RWPE2 (cell line): ENCODE data around the gene APLP2.

Source experiments
- ATAC-seq: fragments of 200-7000 bp; cut with Tn5 transposase; 3 replicates; pipeline ENCODE4 v1.9.1; 2021; ENCODE audit warnings: low read depth
- DNase-seq: peaks from one replicate; pipeline ENCODE4 v3.0.0-alpha.2; 2020; ENCODE audit warnings: low spot score
- H3K27ac ChIP-seq: fragments of 450-650 bp; 2 replicates; pipeline ENCODE4 v1.5.1; 2017; ENCODE audit warnings: mild to moderate bottlenecking; ENCODE audit not compliant: poor library complexity, severe bottlenecking
- H3K27me3 ChIP-seq: fragments of 250-450 bp; sonication (Bioruptor Pico); 2 replicates; pipeline ENCODE4 v1.5.1; 2021; ENCODE audit warnings: mild to moderate bottlenecking, moderate library complexity; ENCODE audit not compliant: insufficient read depth, poor library complexity, severe bottlenecking
- H3K36me3 ChIP-seq: fragments of 250-450 bp; sonication (Bioruptor Pico); 2 replicates; pipeline ENCODE4 v1.5.1; 2020; ENCODE audit warnings: low read depth, mild to moderate bottlenecking, moderate library complexity
- H3K4me1 ChIP-seq: fragments of 250-450 bp; sonication (Bioruptor Pico); 2 replicates; pipeline ENCODE4 v1.5.1; 2021; ENCODE audit warnings: mild to moderate bottlenecking, moderate library complexity; ENCODE audit not compliant: insufficient read depth, poor library complexity, severe bottlenecking
- H3K4me3 ChIP-seq: fragments of 250-450 bp; sonication (Bioruptor Pico); 2 replicates; pipeline ENCODE4 v1.5.1; 2021; ENCODE audit warnings: mild to moderate bottlenecking, moderate library complexity; ENCODE audit not compliant: severe bottlenecking
- H3K9me3 ChIP-seq: fragments of 250-450 bp; sonication (Bioruptor Pico); 2 replicates; pipeline ENCODE4 v1.5.1; 2021; ENCODE audit warnings: mild to moderate bottlenecking, moderate library complexity; ENCODE audit not compliant: severe bottlenecking
- CTCF ChIP-seq: fragments of 450-650 bp; IDR thresholded peaks from one replicate; pipeline ENCODE4 v1.5.1; 2017; ENCODE audit warnings: mild to moderate bottlenecking, moderate library complexity; ENCODE audit not compliant: poor library complexity, severe bottlenecking

The APLP2 gene

GRCh38 chr11:130042093-130042591 is 27.6 kb upstream of the APLP2 start:
- DNase-seq = no peak
- Histone ChIP-seq H3K4me3 (no peak overlapping the region), H3K27ac (peak overlapping the region; percentile 54), H3K27me3 (no peaks in the 10 kb centered on the region), H3K4me1 (peaks cover 23% of the 10 kb centered on the region), H3K36me3 (no peaks in the 10 kb centered on the region), H3K9me3 (no peaks in the 10 kb centered on the region)
- no peak for TF ChIP-seq CTCF
- peak; percentile 91 for ATAC-seq

DNA sequence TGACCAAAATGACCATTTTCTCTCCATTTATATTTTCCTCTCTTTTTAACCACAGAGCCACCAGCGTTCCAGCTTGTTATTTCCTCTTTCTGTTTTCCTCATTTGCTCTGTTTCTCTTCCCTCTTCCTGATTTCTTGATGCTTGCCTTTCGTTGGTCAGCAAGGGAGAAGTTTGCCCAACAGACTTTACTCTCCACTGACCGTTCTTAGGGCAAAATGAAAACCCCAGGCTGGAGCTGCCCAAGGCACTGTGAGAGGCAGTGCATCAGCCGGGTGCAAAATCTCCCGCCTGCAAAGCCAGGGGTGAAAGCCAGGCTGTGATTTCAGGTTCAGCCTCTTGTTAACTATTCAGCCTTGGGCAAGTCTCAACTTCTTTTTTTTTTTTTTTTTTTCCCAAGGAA is 26.1 kb upstream of the APLP2 start:
- H3K36me3 ChIP-seq = no peaks in the 10 kb centered on the region
- peak overlapping the region; percentile 54 for H3K27ac ChIP-seq
- no peak for TF ChIP-seq CTCF
- H3K9me3 ChIP-seq = no peaks in the 10 kb centered on the region
- H3K4me3 ChIP-seq = no peak overlapping the region
- DNase-seq = no peak
- peaks cover 10% of the 10 kb centered on the region for H3K4me1 ChIP-seq
- no peaks in the 10 kb centered on the region for H3K27me3 ChIP-seq
- no peak for ATAC-seq

- H3K4me3 ChIP-seq = no peak overlapping the region
- H3K36me3 ChIP-seq = no peaks in the 10 kb centered on the region
- ATAC-seq (no peak), DNase-seq (no peak)
- H3K27me3 ChIP-seq = no peaks in the 10 kb centered on the region
- H3K4me1 ChIP-seq = peaks cover 4% of the 10 kb centered on the region
- H3K27ac ChIP-seq = no peak overlapping the region
- no peak for TF ChIP-seq CTCF
- H3K9me3 ChIP-seq = no peaks in the 10 kb centered on the region
These were observed 22.6 kb upstream of the APLP2 start for GRCh38 chr11:130047141-130047540.

DNA sequence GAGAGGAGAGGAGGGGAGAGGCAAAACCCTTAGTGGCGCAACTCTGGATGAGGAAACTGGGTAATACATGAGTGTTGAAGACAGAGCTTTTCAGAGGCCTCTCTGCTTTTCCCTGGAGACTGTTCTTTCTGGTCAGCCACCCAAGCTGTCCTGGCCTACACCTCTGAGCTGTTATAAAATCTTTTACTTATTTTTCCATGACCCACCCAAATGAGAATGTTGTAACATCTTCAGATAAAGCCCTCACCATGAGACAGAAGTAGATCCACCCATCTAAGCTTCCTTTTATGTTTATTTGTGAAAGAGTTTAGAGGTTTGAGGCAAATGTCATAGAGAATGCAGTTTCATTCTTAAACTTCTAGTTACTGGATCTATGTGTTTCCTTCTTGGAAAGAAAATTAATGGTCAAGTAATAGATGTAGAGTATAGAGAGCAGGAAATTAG is 20.3 kb upstream of the APLP2 start:
- Histone ChIP-seq H3K27me3 (no peaks in the 10 kb centered on the region), H3K27ac (no peak overlapping the region), H3K9me3 (no peaks in the 10 kb centered on the region), H3K4me3 (no peak overlapping the region), H3K4me1 (no peaks in the 10 kb centered on the region), H3K36me3 (no peaks in the 10 kb centered on the region)
- no peak for ATAC-seq
- DNase-seq = no peak
- no peak for TF ChIP-seq CTCF

DNA sequence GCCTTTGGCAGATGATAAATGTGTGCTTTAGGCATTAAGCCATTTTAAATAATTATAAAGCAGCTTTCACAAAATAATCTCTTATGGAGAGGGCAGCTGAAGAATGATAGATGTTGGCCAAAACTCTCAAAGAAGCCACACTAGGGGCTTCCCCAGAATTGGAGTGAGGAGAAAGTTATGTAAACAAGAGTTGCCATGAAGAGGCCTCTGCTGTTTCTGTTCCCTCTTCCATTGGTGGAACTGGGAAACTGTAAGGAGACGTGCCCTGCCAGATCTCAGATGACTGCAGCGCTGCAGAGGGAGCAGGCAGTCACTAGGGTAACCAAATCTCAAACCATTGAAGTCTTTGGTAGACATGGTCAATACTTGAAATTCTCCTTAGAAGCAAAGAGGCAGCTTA is 19.4 kb upstream of the APLP2 start:
- no peak overlapping the region for H3K4me3 ChIP-seq
- H3K9me3 ChIP-seq = no peaks in the 10 kb centered on the region
- TF ChIP-seq CTCF = no peak
- H3K27ac ChIP-seq = no peak overlapping the region
- ATAC-seq = no peak
- H3K36me3 ChIP-seq = no peaks in the 10 kb centered on the region
- H3K4me1 ChIP-seq = no peaks in the 10 kb centered on the region
- H3K27me3 ChIP-seq = no peaks in the 10 kb centered on the region
- no peak for DNase-seq
